HG02678 (cell line): ENCODE measurements around the gene SBK1.
"Not testable (repeated sequence)": the region's sequence is repeated elsewhere in the genome, so short reads cannot be mapped to it uniquely, and the experiment has no call there.

ENCODE experiments used
- ATAC-seq: cut with Tn5 transposase; IDR thresholded peaks from one replicate; pipeline ENCODE4 v1.9.1; 2021; ENCODE audit warnings: mild to moderate bottlenecking, moderate library complexity; ENCODE audit not compliant: unreplicated experiment

SBK1 gene

DNA sequence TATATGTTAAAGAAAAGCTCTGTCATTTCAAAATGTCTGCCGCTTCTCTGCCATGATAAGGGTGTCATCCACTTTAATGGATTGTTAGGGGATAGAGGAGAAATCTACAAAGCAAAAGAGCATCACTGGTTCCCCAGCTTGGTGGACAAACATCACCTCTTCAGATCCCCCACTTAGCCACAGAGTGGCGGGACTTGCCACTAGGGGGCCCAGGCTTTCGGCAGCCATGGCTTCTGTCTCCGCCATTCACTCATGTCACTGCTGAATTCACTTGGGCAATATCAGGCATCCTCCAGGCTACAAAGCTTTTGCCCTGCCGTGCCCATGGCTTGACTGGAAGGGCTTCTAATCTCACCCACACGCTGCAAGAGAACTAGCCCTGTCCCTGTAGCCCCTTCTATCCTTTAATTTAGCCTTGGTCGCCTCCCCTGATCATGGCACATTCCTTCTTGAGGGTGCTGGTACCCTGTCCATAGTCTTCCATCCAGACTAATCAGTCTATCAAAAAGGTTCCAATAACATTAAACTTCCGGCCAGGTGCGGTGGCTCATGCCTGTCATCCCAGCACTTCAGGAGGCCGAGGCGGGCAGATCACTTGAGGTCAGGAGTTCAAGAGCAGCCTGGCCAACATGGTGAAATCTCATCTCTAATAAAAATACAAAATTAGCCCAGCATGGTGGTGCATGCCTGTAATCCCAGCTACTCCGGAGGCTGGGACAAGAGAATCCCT is 34.7 kb downstream of the SBK1 start:
- ATAC-seq, result no peak

DNA sequence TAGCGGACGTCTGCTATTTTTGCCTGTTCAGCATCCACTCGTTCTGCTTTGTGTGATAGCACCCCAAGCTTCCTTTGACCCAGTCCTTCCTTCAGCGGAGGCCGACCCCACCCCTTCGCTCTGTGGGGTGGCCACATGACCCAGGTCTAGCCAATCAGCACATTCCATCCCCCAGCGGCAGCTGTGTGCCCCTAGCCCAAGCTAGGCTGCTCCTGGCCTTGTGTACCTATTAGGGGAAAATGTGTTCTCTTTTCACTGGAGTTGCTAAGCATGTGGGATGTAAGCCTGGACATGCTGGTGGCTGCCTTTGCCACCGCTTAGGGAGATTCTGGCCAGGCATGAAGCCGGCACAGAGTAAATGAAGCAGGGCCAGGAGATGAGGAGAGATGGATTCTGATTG is 37.9 kb downstream of the SBK1 start:
- not testable (repeated sequence) for ATAC-seq

DNA sequence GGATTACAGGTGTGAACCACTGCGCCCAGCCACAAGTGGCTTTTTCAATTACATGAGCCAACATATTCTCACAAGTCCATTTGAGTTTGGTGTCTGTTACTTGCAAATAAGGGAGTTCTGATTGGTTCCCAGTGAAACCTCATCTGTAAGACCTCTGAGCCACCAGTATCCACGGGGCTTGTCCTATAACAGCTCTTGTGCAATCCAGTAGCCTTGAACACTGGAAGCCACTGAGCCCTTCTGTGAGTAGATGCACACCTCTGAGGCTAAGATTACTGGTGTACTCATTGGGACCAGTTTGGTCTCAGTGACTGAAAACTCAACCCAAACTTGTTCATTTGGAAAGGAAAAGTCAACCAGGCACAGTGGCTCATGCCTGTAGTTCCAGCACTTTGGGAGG is 38.7 kb downstream of the SBK1 start:
- ATAC-seq, result not testable (repeated sequence)

DNA sequence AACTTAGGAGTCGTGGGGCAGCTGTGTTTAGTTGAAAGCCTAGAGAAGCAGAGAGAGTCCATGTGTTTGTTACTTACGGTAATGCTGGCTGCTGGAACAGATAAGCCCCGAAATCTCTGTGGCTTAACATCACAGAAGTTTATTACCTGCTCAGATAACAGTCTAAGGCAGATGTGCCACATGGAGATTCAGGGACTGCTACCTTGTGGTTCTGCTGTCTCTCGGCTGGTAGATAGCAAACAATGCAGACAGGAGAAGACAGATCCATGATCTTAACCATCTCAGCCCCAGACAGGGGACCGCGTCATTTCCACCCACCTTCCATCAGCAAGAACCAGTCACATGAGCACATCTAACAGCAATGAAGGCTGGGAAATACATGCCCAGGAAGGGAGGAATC is 40.3 kb downstream of the SBK1 start:
- not testable (repeated sequence) for ATAC-seq

DNA sequence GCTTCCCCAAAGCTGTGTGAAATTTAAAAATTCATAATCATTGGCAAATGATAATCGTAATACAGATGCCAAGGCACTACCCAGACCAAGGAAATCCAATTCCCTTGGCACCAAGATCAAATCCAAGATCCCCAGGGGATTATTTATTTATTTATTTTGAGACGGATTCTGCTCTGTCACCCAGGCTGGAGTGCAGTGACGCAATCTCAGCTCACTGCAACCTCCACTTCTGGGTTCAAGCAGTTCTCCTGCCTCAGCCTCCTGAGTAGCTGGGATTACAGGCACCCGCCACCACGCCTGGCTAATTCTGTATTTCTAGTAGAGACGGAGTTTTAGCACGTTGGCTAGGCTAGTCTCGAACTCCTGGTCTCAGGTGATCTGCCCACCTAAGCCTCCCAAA is 43.4 kb downstream of the SBK1 start:
- not testable (repeated sequence) for ATAC-seq

DNA sequence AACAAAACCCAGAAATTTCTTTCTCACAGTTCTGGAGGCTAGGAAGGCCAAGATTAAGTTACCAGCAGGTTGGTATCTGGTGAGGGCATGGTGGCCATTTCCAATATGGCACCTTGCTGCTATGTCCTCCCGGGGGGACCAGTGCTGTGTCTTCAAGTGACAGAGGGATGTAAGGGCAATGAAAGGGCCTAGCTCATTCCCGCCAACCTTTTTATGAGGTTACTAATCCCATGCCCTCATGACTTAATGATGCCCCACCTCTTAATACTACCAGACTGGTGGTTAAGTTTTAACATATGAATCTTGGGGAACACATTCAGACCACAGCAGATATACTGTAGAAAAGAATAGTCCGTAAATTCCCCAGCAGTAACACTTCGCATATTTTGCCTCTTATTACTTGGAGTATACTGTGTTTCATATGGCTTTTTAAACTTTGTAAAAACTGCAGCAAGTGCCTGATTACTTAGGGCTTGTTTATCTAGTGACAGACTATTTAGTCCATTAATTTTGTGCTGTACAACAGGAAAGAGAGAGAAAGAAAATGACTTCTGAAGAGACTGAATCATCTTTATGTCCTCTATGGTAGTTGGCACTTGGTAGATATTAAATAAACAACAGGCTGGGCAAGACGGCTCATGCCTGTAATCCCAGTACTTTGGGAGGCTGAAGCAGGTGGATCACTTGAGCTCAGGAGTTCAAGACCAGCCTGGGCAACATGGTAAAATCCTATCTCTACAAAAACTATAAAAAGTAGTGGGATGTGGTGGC is 44.8 kb downstream of the SBK1 start:
- ATAC-seq, result not testable (repeated sequence)

DNA sequence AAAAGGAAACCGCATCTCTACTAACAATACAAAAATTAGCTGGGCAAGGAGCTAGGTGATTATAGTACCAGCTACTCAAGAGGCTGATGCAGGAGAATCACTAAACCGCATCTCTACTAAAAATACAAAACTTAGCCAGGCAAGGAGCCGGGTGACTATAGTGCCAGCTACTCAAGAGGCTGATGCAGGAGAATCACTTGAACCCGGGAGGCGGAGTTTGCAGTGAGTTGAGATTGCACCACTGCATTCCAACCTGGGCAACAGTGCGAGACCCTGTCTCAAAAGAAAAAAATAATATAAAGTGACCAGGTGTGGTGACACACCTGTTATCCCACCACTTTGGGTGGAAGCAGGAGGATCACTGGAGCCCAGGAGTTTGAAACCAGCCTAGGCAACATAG is 45.9 kb downstream of the SBK1 start:
- ATAC-seq, result not testable (repeated sequence)

DNA sequence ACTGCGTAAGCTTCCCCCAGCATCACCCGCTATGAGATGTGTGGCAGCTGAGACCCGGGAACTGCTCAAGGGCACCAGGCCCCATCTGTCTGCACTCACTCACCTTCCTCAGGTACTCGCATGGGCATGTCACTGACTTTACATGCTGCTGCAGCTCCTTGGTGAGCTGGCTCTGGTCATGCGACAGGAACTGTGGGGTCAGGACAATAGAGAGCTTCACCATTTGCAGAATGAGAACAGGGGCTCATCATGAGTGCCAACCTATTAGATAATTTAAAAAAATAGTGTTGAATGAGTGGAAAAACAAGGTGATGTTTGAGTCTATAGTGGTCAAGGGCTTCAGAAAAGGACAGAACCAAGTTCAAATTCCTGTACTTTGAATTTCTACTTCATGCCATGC is 70.3 kb downstream of the SBK1 start:
- not testable (repeated sequence) for ATAC-seq

DNA sequence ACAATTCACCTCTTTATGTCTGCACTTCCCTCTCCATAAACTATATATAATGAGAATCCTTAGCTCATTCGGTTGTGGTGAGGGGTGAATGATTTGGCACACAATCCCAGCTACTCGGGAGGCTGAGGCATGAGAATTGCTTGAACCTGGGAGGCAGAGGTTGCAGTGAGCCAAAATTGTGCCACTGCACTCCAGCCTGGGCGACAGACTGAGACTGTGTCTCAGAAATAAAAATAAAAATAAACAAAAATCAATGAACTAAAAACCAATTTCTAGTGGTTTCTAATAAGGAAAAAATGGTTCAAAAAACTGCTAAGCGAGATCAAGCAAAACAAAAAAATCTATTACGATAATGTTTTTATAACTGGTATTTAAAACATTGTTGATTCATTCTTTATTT is 71.1 kb downstream of the SBK1 start, which contains the start of gene NPIPB6:
Gene NPIPB6 (minus strand): TSS at position 101 of the 400 bp plus-strand sequence. CDS start 686 bp downstream, outside the sequence.
- ATAC-seq, result not testable (repeated sequence)

DNA sequence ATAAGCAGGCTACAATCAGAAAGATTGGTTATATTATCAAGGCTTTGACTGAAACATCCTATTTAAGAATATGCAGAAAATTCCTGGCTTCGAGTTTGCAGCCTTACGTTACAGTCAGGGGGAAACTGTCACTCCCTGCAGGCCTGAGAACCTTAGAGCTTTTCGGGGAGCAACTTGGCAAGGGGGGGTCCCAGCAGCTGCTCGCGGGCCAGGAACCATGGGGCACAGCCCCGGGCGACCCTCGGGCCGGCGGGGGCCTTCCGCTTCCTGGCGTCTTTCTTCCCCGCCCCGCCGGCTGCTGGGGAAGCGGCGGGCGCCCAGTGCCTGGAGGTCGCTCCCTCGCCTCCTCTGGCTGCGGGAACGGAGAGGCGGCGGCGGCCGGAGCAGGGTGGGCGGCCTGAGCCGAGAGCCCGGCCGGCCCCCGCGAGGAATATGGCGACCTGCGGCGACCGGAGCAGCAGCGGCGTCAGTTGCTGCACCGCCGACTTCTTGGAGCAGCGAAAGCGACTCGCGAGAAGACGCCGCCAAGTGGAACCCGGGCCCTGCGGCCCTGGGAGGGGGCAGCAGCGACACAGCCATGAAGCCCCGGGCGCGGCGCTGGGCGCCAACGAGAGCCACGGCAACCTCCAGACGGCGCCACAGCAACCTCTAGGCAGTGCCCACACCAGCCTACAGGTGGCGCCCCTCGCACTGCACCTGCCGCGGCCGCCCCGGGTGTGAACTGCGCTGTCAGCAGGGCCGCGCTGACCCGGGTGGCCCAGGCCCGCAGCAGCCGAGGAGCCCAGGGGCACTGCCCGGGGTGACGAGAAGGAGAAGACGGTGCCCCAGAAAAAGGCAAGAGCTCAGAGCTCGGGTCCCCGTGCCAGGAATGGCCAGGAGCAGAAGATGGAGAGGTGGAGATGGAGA is 72.2 kb downstream of the SBK1 start:
- ATAC-seq, result peak; percentile 89

DNA sequence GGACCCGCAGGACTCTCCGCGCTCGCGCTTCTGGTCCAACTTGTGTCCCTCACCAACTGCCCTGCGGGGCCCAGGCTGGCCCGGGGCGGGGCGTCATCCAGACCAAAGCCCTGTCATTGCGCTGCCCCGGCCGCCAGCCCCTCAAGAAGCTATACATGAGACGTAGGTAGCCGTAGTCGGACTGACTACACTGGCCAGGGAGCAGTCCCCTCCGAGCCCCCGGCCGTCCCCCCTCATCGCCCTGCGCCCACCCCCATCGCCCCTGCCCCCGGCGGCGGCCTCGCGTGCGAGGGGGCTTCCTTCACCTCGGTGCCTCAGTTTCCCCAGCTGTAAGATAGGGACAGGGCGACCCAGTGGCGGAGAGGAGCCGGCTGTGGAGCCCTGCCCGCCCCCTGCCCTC is 75.6 kb downstream of the SBK1 start:
- not testable (repeated sequence) for ATAC-seq
